ENCODE results near the gene CELSR3.
A peak's percentile ranks its signal among the peaks of the same experiment; 100 is the strongest.

The CELSR3 gene

GRCh38 chr3:48662753-48663488 is at the start of gene CELSR3:
Gene CELSR3 (minus strand): TSS chr3:48662886. CDS start chr3:48662634, 252 bp downstream.
- peak within 1 kb of the TSS; percentile 47 to 57 (median 51) for H3K4me3 ChIP-seq
- peak within 1 kb of the TSS; percentile 4 to 88 (median 74) for H3K27ac ChIP-seq

- Histone ChIP-seq H3K27ac (no peak overlapping the region), H3K4me3 (no peak overlapping the region)
Measured at GRCh38 chr3:48711727-48712126, 49.0 kb upstream of the CELSR3 start.

GRCh38 chr3:48709051-48709461 is 46.4 kb upstream of the CELSR3 start:
- Histone ChIP-seq H3K27ac (peak overlapping the region in 11 of 21 experiments; percentile 11 to 65 (median 39)), H3K4me3 (no peak overlapping the region)

GRCh38 chr3:48708481-48708889 is 45.8 kb upstream of the CELSR3 start:
- Histone ChIP-seq H3K4me3 (no peak overlapping the region), H3K27ac (peak overlapping the region in 9 of 21 experiments; percentile 11 to 65 (median 41))

GRCh38 chr3:48707157-48707556 is 44.5 kb upstream of the CELSR3 start:
- Histone ChIP-seq H3K27ac (peak overlapping the region in 2 of 21 experiments; percentile 21 to 32), H3K4me3 (no peak overlapping the region)

- Histone ChIP-seq H3K4me3 (no peak overlapping the region), H3K27ac (no peak overlapping the region)
Measured at GRCh38 chr3:48702320-48702920, 39.7 kb upstream of the CELSR3 start.

- peak overlapping the region in 1 of 21 experiments; percentile 6 for H3K27ac ChIP-seq
- no peak overlapping the region for H3K4me3 ChIP-seq
Measured at GRCh38 chr3:48700731-48701405, 38.2 kb upstream of the CELSR3 start.

GRCh38 chr3:48698891-48699290 is 36.2 kb upstream of the CELSR3 start:
- no peak overlapping the region for H3K27ac ChIP-seq
- no peak overlapping the region for H3K4me3 ChIP-seq

GRCh38 chr3:48697952-48698351 is 35.3 kb upstream of the CELSR3 start:
- H3K27ac ChIP-seq: peak overlapping the region in 1 of 21 experiments; percentile 6
- no peak overlapping the region for H3K4me3 ChIP-seq

- Histone ChIP-seq H3K4me3 (no peak overlapping the region), H3K27ac (peak overlapping the region in 7 of 21 experiments; percentile 21 to 86 (median 51))
Measured at GRCh38 chr3:48696601-48697000, 33.9 kb upstream of the CELSR3 start.

- no peak overlapping the region for H3K4me3 ChIP-seq
Measured at GRCh38 chr3:48696156-48696555, 33.5 kb upstream of the CELSR3 start.

GRCh38 chr3:48695393-48695753 is 32.7 kb upstream of the CELSR3 start:
- H3K27ac ChIP-seq: peak overlapping the region in 20 of 21 experiments; percentile 52 to 90 (median 78)

More at GRCh38 chr3:48696156-48696555, 33.5 kb upstream of the CELSR3 start:
- H3K27ac ChIP-seq: peak overlapping the region in 9 of 21 experiments; percentile 21 to 86 (median 51)

GRCh38 chr3:48694610-48695392 is 32.1 kb upstream of the CELSR3 start:
- H3K4me3 ChIP-seq: peak overlapping the region; percentile 14 to 42 (median 20)
- peak overlapping the region in 20 of 21 experiments; percentile 52 to 90 (median 78) for H3K27ac ChIP-seq

More at GRCh38 chr3:48695393-48695753, 32.7 kb upstream of the CELSR3 start:
- peak overlapping the region in 6 of 7 experiments; percentile 14 to 42 (median 26) for H3K4me3 ChIP-seq

GRCh38 chr3:48693826-48694225 is 31.1 kb upstream of the CELSR3 start:
- Histone ChIP-seq H3K27ac (peak overlapping the region in 19 of 21 experiments; percentile 56 to 90 (median 79)), H3K4me3 (peak overlapping the region in 5 of 7 experiments; percentile 14 to 42 (median 34))

- Histone ChIP-seq H3K4me3 (no peak overlapping the region), H3K27ac (peak overlapping the region in 3 of 21 experiments; percentile 72 to 87 (median 84))
Measured at GRCh38 chr3:48692551-48692950, 29.9 kb upstream of the CELSR3 start.

- no peak overlapping the region for H3K27ac ChIP-seq
- H3K4me3 ChIP-seq: no peak overlapping the region
Measured at GRCh38 chr3:48690846-48691458, 28.3 kb upstream of the CELSR3 start.

- Histone ChIP-seq H3K27ac (no peak overlapping the region), H3K4me3 (no peak overlapping the region)
Measured at GRCh38 chr3:48689384-48689783, 26.7 kb upstream of the CELSR3 start.

GRCh38 chr3:48688737-48689075 is 26.0 kb upstream of the CELSR3 start:
- Histone ChIP-seq H3K27ac (no peak overlapping the region), H3K4me3 (no peak overlapping the region)

GRCh38 chr3:48688032-48688736 is 25.5 kb upstream of the CELSR3 start:
- no peak overlapping the region for H3K27ac ChIP-seq
- H3K4me3 ChIP-seq: no peak overlapping the region
